ENCODE results near the gene CYB561.

- TF ChIP-seq, protein P1, sequence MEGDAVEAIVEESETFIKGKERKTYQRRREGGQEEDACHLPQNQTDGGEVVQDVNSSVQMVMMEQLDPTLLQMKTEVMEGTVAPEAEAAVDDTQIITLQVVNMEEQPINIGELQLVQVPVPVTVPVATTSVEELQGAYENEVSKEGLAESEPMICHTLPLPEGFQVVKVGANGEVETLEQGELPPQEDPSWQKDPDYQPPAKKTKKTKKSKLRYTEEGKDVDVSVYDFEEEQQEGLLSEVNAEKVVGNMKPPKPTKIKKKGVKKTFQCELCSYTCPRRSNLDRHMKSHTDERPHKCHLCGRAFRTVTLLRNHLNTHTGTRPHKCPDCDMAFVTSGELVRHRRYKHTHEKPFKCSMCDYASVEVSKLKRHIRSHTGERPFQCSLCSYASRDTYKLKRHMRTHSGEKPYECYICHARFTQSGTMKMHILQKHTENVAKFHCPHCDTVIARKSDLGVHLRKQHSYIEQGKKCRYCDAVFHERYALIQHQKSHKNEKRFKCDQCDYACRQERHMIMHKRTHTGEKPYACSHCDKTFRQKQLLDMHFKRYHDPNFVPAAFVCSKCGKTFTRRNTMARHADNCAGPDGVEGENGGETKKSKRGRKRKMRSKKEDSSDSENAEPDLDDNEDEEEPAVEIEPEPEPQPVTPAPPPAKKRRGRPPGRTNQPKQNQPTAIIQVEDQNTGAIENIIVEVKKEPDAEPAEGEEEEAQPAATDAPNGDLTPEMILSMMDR (IDR thresholded peaks at IDR 0.05 in 4 of 5, conservative IDR thresholded peaks at IDR 0.05 in 1 of 5) = no peak
- TF ChIP-seq POLR2A (IDR thresholded peaks at IDR 0.05) = no peak
These were observed 15.9 kb downstream of the CYB561 start for GRCh38 chr17:63430223-63430622.
